Measurements from ENCODE around the gene PILRB.

GRCh38 chr7:100348805-100349204 is 9.1 kb upstream of the PILRB start:
- TF ChIP-seq, protein P1, sequence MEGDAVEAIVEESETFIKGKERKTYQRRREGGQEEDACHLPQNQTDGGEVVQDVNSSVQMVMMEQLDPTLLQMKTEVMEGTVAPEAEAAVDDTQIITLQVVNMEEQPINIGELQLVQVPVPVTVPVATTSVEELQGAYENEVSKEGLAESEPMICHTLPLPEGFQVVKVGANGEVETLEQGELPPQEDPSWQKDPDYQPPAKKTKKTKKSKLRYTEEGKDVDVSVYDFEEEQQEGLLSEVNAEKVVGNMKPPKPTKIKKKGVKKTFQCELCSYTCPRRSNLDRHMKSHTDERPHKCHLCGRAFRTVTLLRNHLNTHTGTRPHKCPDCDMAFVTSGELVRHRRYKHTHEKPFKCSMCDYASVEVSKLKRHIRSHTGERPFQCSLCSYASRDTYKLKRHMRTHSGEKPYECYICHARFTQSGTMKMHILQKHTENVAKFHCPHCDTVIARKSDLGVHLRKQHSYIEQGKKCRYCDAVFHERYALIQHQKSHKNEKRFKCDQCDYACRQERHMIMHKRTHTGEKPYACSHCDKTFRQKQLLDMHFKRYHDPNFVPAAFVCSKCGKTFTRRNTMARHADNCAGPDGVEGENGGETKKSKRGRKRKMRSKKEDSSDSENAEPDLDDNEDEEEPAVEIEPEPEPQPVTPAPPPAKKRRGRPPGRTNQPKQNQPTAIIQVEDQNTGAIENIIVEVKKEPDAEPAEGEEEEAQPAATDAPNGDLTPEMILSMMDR (IDR thresholded peaks at IDR 0.05; ENCODE audit: low read depth, low read length), result no peak
- no peak for TF ChIP-seq MAX (IDR thresholded peaks at IDR 0.05; ENCODE audit: low read depth, low read length)

Data from NB4 (cell line).